Activated T-helper 1 cell treated with Interleukin-2 at 50 U/mL for 16 hours (primary cell): ENCODE results near the gene RHBDD1.
A peak's percentile ranks its signal among the peaks of the same experiment; 100 is the strongest.
"Not testable (repeated sequence)": the region's sequence is repeated elsewhere in the genome, so short reads cannot be mapped to it uniquely, and the experiment has no call there.

Experiments
- DNase-seq: peaks from one replicate; pipeline ENCODE4 v3.0.0-alpha.2; 2020; ENCODE audit warnings: low read depth

The RHBDD1 gene

GRCh38 chr2:226799976-226800940 is 35.6 kb upstream of the RHBDD1 start:
- no peak for DNase-seq

- DNase-seq, result peak; percentile 48
Measured at GRCh38 chr2:226800941-226801784, 34.7 kb upstream of the RHBDD1 start.

- no peak for DNase-seq
Measured at GRCh38 chr2:226802573-226802972, 33.3 kb upstream of the RHBDD1 start.

GRCh38 chr2:226803410-226803809 is 32.4 kb upstream of the RHBDD1 start:
- DNase-seq, result no peak

GRCh38 chr2:226813148-226813701 is 22.6 kb upstream of the RHBDD1 start:
- no peak for DNase-seq

- DNase-seq, result no peak
Measured at GRCh38 chr2:226818930-226819329, 16.9 kb upstream of the RHBDD1 start.

GRCh38 chr2:226825056-226825455 is 10.8 kb upstream of the RHBDD1 start:
- no peak for DNase-seq

- no peak for DNase-seq
Measured at GRCh38 chr2:226828191-226828590, 7.7 kb upstream of the RHBDD1 start.

GRCh38 chr2:226829721-226830631 is 5.9 kb upstream of the RHBDD1 start:
- no peak for DNase-seq

- DNase-seq, result no peak
Measured at GRCh38 chr2:226831266-226831665, 4.6 kb upstream of the RHBDD1 start.

GRCh38 chr2:226832061-226832460 is 3.8 kb upstream of the RHBDD1 start:
- DNase-seq, result no peak

GRCh38 chr2:226834880-226835279 is 974 bp upstream of the RHBDD1 start:
- DNase-seq, result not testable (repeated sequence)

GRCh38 chr2:226835420-226835795 is 446 bp upstream of the RHBDD1 start:
- no peak for DNase-seq

- DNase-seq, result no peak
Measured at GRCh38 chr2:226836548-226836885, 663 bp downstream of the RHBDD1 start.

- DNase-seq, result no peak
Measured at GRCh38 chr2:226837334-226837733, 1.5 kb downstream of the RHBDD1 start.

- DNase-seq, result no peak
Measured at GRCh38 chr2:226837787-226838603, 2.1 kb downstream of the RHBDD1 start.

GRCh38 chr2:226838722-226839121 is 2.9 kb downstream of the RHBDD1 start:
- DNase-seq, result no peak

- DNase-seq, result no peak
Measured at GRCh38 chr2:226839161-226839560, 3.3 kb downstream of the RHBDD1 start.

GRCh38 chr2:226839951-226840350 is 4.1 kb downstream of the RHBDD1 start:
- no peak for DNase-seq

GRCh38 chr2:226843001-226843400 is 7.1 kb downstream of the RHBDD1 start:
- not testable (repeated sequence) for DNase-seq
